ENCODE measurements around the gene NOS1. TPM values are rescaled to one million over a fixed set of nuclear protein-coding genes. Genes with fewer than 3 reads are reported as not detected.

Gene NOS1
- total and polyA plus RNA-seq, 2 donors (not counting 3 experiments of a cell fraction or from before 2014, with no cell fraction given): not detected

GRCh38 chr12:117409286-117409685 is 47.9 kb upstream of the NOS1 start:
- Histone ChIP-seq H3K36me3 (ENCODE audit: control insufficient read depth in 2 of 2, extremely low read depth in 1 of 2, insufficient read depth in 2 of 2, low read length in 2 of 2) (no peaks in the 10 kb centered on the region), H3K9me1 (replicated peaks; ENCODE audit: control insufficient read depth, extremely low read depth, insufficient read depth, low read length) (no peaks in the 10 kb centered on the region), H3K4me1 (ENCODE audit: control insufficient read depth, extremely low read depth, insufficient read depth, low read length) (no peaks in the 10 kb centered on the region), H3K27me3 (ENCODE audit: control insufficient read depth in 2 of 2, insufficient read depth in 2 of 2, low read length in 2 of 2) (no peaks in the 10 kb centered on the region), H2AFZ (ENCODE audit: low read depth, low read length) (no peak overlapping the region), H3K9me3 (replicated peaks; ENCODE audit: control insufficient read depth, insufficient read depth, low read length) (no peaks in the 10 kb centered on the region), H3K27ac (ENCODE audit: insufficient read depth, low read depth, low read length) (no peak overlapping the region), H4K20me1 (replicated peaks; ENCODE audit: control insufficient read depth, extremely low read depth, insufficient read depth, low read length) (no peaks in the 10 kb centered on the region), H3K4me3 (replicated peaks in 1 of 3; ENCODE audit: insufficient read depth in 1 of 3, low read depth in 1 of 3, low read length in 3 of 3) (no peak overlapping the region), H3K79me2 (ENCODE audit: control insufficient read depth, insufficient read depth, low read length) (no peaks in the 10 kb centered on the region), H3K4me2 (ENCODE audit: insufficient read depth, low read length) (no peak overlapping the region), H3K9ac (replicated peaks; ENCODE audit: extremely low read depth, insufficient read depth, low read length) (no peak overlapping the region)
- CTCF ChIA-PET: no interaction called here
- no peak for TF ChIP-seq EZH2 (IDR thresholded peaks at IDR 0.05; ENCODE audit: borderline replicate concordance, low read depth, low read length, severe bottlenecking)
- TF ChIP-seq POLR2A (IDR thresholded peaks at IDR 0.05; ENCODE audit: low read depth, low read length): no peak
- no peak for TF ChIP-seq CTCF (IDR thresholded peaks at IDR 0.05; ENCODE audit: extremely low read depth in 1 of 2, insufficient read depth in 1 of 2, low read depth in 1 of 2, low read length in 2 of 2)
- TF ChIP-seq, protein P1, sequence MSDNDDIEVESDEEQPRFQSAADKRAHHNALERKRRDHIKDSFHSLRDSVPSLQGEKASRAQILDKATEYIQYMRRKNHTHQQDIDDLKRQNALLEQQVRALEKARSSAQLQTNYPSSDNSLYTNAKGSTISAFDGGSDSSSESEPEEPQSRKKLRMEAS (IDR thresholded peaks at IDR 0.05; ENCODE audit: insufficient read depth, insufficient read length): no peak
- no peak for TF ChIP-seq JUN (IDR thresholded peaks at IDR 0.05; ENCODE audit: borderline replicate concordance, insufficient read depth, insufficient read length, low read depth)
- TF ChIP-seq MYC (IDR thresholded peaks at IDR 0.05; ENCODE audit: low read depth, low read length): no peak
- no peak for TF ChIP-seq POLR2AphosphoS5 (IDR thresholded peaks at IDR 0.05; ENCODE audit: insufficient read depth, low read depth, low read length)
- TF ChIP-seq GATA2 (IDR thresholded peaks at IDR 0.05; ENCODE audit: insufficient read depth, insufficient read length, low read depth, low read length): no peak
- TF ChIP-seq FOS (IDR thresholded peaks at IDR 0.05; ENCODE audit: borderline replicate concordance, insufficient read depth, low read length): no peak
- dilution Hi-C loops (cut with MboI; ENCODE audit: extremely low pct_ligation_motif_present, low sequenced_read_pairs): no loop called here
- intact Hi-C loops (cut with micrococcal nuclease): no loop called here
- no peak for DNase-seq (ENCODE audit: low read depth, low spot score)
- POLR2A ChIA-PET: no interaction called here
- no TSS peak for BruUV-seq (replicated peaks)
- FAIRE-seq: no peak

All from endothelial cell of umbilical vein (primary cell).